Activated CD4-positive, alpha-beta T cell treated with anti-CD3 and anti-CD28 coated beads for 24 hours (primary cell): ENCODE results near the gene SPATA33.

Experiments
- DNase-seq, 2 donors: peaks; one replicate each; pipeline ENCODE4 v3.0.0-alpha.2; 2020; ENCODE audit warnings: low read depth in 2 of 2

The SPATA33 gene

DNA sequence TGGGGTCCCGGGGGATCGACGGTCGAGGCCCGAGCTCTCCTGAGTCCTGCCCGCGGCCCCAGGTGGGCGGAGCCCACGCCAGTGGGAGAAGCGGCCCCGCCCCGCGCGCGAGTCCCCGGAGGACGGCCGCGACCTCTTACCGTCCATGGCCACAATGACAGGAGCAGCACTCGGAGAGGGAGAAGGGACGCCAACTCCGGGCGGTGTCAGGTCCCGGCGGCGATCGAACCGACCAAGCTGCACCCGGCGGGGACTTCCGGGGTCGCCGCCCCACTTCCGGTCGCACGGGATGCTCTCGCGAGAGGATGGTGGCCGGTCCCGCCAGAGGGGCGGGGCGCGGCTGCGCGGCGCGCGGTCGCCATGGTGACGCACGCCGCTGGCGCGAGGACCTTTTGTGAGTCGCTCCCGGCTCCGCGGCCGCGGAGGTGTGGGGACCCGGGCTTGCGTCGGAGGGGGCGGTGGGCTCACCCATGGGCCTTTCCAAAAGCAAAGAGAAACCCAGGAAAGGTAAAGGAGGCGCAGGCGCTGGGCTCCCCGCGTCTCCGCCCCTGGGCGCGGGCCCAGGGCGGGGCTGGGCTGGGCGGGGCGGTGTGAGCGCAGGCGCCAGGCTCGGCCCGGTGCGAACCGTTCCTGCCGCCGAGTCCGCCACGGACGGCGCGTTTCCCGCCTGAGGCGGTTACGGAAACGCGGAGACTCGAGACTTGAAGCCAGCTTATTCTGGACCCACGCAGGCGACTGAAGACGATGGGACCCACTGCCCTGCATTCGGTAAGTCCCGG is at the start of gene SPATA33, which contains the start of gene CHMP1A:
SPATA33 (plus strand) TSS at position 395 of the 779 bp plus-strand sequence; CDS start at position 471, 76 bp downstream.
CHMP1A (minus strand) TSS at position 267 of the 779 bp plus-strand sequence; CDS start at position 147, 120 bp downstream.
- DNase-seq: peak; percentile 88 to 90

DNA sequence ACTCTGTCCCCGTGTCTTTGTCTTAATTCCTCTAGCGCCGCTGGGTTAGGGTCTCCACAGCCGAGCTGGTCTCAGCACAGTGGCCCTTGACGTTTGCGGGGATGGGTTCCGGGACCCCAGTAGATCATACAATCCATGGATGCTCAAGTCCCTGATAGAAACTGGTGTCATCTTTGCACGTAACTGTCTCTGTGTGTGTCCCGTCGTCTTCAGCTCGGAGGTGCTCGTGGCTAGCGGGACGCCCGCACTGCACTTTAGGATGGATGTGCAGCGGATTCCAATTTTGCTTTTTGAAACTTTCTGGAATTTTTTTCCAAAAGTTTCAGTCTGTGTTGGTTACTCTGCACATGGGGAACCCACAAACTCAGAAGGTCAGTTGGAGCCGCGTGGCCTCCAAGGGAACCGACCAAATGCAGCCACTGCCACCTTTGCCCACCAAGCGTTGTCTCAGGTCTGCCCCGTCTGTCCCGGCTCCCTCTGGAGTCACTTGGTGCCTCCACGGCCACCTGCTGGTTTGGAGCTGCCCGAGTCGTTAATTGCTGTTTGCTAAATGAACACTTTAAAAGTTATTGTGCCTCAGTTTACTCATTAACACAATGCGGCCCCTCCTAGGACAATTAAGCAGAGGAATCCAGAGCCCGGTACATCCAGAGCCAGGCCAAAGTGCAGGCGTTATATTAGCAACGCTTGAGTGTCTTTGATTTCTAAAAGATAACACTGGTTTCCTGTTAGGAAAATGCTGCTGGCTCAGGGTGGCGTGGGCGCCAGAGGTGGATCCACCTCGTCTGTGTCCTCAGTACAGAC is 49.5 kb upstream of the SPATA33 start:
- DNase-seq: no peak

DNA sequence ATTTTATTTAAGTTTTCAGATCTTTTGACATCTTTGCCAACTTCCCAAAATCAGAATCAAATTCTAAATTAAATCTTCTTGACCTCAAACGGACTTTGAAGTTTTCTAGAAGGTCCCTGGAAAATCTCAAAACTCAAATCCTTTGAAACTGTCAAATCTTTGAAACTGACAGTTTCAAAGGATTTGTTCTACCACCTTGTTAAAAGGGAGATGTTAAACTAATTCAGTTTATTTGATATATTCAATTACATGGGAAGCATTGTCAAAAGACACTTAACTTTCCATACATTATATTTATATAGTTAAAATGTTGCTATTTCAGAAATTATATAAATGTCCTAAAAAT is 47.6 kb upstream of the SPATA33 start:
- DNase-seq: no peak

DNA sequence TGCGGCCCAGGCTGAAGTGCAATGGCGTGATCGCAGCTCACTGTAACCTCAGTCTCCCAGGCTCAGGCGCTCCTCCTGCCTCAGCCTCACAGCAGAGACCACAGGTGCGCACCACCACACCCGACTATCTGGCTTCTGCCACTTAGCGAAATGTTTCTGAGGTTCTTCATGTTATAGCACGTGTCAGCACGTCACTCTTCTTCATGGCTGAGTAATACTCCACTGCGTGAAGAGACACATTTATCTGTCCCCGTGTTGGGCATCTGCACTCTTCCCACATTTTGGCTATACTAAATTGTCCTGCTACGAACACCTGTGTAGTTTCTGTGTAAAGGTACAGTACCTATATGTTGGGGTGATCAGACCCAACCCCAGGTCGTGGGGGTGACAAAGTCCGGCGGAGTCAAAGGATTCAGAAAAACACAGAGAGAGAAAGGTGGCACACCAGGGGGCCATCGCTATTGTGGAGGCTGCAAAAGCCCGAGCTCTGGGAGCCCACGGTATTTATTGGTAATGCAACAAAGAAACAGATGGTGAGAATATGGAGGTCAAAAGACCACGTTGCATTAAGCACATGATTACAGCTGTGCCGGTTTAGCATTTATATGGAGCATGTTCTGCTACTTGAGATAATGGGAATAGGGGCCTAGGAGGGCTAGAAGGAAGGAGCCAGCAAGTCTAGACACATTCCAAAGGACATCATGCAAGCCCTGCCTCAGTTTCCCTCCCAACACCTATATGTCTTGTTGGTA is 45.0 kb upstream of the SPATA33 start:
- no peak for DNase-seq

DNA sequence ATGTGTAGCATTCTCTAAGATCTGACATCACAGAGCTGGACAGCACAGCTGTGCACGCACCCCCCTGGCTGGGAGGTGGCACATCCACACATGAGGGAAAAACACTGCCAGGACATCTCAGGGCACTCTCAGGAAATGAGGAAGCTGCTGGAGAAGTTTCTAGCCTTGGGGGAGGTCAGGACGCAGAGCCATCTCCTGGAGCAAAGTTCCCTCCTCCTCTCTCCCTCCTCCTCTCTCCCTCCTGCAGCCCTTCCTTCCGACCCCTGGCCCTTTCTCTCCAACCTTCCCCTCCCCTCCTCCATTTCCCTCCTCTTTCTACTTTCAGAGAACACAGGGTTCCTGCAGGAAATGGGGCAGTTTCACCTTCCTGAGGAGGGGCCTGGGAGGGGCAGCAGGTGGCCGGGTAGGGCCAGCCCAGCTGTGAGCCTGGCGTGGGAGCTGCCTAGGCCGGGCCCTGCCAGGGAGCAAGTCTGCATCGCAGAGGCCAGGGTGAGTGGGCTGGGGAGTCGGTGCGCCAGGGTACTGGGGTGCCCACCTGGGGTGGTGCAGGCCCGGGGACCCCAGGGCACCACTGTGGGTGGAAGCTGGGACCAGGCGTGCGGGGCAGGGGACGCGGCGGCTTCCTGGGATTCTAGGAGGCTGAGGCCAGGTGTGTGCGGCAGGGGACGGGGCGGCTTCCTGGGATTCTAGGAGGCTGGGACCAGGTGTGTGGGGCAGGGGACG is 44.2 kb upstream of the SPATA33 start, which contains the start of gene DPEP1:
DPEP1 (plus strand) TSS at position 412 of the 723 bp plus-strand sequence. CDS start 16,769 bp downstream, outside the sequence.
- no peak for DNase-seq

DNA sequence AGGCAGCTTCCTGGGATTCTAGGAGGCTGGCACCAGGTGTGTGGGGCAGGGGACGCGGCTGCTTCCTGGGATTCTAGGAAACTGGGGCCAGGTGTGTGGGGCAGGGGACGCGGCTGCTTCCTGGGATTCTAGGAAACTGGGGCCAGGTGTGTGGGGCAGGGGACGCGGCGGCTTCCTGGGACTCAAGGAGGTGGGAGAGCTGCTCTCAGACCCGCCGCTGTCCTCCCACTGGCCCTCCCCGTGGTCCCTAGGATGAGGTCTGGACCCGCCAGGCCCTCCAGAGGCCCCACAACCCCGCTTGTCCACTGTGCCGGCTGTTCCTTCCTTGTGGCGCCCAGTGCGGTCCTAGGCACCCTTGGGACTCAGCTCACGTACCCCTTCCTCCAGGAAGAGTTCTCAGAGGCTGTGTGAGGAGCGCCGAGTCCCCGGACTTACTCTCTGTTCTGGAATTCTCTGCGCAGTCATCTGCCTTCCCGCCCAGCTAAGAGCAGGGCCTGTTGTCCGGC is 43.6 kb upstream of the SPATA33 start:
- DNase-seq: no peak

DNA sequence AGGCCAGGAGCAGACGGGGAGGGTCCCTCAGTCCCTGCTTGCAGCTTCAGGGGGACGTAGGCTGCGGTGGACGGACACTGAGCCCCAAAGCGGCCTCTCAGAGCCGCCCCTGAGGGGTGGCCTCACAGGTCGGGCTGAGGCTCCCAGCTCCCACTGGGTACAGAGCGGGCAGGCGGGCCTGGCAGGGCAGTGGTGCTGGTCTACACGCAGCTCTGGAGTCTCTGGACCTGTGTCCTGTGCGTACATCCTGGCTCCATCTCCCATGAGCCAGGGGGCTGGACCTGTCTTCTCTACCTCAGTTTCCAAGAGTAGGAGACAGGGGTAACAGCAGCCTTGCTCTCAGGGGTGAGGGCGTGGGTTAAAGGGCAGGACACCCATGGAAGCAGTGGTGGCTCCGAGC is 42.5 kb upstream of the SPATA33 start:
- DNase-seq: no peak

DNA sequence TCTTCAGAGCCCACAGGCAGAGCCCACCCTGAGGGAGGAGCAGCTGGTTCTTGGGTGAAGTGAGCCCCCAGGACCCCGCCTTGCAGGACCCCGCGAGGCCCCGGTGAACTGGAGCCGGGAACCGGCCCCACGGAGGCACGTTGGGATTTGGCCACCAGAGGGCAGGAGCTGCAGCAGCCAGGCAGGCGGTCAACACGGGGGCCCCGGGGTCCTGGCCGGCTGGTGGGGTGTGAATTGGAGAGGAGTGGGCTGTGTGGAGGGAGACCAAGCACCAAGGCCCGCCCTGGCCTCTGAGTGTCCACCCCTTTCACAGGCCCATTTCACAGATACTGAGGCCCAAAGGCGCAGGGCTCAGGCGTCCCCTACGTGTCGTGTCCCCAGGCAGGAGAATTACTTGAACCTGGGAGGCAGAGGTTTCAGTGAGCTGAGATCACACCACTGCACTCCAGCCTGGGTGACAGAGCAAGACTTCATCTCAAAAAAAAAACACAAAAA is 42.0 kb upstream of the SPATA33 start:
- peak in 1 of 2 donors; percentile 11 for DNase-seq

DNA sequence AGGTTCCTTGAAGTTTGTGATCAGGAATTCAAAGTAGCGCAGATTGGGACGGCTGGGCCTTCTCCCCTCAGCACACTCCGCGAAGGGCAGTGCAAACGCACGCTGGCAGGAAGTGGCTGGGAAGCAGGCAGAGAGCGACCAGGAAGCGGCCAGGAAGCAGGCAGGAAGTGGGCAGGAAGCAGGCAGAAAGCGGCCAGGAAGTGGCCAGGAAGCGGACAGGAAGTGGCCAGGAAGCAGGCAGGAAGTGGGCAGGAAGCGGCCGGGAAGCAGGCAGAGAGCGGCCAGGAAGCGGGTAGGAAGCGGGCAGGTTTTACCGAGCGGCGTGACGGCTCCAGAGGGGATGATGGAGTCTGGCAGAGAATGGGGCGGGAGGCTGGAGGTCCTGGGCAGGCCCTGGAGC is 41.0 kb upstream of the SPATA33 start:
- DNase-seq: no peak

DNA sequence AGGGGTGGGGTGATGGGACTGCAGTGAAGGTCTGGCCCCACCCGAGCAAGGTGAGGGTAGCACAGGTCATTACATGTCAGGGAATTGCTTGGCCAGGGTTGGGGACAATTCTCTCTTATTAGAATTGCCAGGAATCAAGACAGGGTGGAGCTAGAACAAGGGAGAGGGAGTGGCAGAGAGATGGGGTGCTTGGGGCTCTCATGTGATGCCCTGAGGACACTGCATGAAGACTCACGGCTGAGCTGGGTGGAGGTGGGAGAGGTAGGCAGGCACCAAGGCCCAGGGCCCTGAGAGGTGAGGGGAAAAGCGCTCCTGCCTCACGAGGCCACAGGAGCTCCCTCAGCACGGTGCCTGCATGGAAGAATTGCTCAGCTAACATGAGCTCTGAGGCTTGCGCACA is 40.6 kb upstream of the SPATA33 start:
- no peak for DNase-seq

DNA sequence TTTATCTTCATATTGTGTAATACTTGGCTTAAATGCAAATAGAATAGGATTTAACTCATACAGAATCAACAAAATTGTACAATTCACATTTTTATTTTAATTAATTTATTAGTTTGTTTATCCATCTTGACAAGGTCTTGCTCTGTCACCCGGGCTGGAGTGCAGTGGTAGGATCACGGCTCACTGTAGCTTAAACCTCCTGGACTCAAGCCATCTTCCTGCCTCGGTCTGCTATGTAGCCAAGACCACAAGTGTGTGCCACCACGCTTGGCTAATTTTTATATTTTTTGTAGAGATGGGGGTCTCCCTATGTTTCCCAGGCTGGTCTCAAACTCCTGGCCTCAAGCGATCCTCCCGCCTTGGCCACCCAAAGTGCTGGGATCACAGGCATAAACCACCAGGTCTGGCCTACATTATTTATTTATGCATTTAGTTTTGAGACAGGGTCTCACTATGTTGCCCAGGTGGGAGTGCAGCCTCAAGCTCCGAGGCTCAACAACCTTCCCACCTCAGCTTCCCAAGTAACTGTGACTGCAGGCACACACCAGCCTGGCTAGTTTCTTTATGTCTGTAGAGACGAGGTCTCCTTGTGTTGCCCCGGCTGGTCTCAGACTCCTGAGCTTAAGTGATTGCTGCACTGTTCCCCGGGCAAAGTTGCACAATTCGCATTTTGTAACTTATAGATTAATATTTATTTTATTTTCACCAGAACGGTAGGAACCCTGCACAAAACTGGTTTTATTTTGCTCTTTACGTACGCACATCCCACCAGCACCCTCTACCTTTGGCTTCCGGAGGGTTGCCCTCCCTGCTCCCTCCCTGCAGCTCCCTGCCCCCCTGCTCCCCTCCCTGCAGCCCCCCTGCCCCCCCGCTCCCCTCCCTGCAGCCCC is 39.3 kb upstream of the SPATA33 start:
- DNase-seq: no peak

DNA sequence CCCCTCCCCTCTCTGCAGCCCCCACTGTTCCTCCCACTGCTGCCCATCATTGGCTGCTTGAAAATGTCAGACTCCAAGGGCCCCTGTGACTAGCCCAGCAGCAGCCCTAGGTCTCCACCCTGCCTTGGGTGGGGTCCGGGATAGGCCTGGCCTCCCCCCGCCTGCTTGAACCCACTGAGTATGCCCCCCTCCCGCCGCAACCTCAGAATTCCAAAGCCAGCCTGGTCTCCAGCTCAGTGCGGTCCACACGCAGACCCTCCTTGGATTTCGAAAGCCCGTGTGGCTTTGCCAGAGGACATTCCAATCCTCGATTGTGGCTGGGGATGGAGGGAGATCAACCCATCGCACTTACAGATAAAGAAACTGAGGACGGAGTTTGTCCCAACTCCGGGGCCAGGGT is 37.8 kb upstream of the SPATA33 start:
- DNase-seq: no peak

DNA sequence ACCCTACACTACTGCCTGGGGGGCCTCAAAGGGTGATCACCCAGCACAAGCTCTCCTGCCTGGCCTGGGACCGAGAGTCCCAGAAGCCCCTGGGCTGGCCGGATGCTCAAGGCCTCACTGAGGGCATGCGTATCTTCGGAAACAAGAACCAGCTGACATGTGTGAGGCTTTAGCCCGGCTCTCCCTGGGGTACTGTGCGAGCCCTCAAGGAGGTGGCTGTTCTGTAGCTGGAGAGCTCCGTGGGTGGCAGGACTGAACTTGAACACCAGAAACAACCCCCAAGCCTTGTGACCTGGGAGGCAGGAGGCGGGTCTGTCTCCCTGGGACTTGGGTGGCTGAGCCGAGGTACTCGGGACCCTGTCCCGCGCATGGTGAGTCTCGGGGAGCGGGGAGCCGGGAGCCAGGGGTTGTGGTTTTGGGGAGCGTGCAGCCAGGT is 37.2 kb upstream of the SPATA33 start:
- no peak for DNase-seq

DNA sequence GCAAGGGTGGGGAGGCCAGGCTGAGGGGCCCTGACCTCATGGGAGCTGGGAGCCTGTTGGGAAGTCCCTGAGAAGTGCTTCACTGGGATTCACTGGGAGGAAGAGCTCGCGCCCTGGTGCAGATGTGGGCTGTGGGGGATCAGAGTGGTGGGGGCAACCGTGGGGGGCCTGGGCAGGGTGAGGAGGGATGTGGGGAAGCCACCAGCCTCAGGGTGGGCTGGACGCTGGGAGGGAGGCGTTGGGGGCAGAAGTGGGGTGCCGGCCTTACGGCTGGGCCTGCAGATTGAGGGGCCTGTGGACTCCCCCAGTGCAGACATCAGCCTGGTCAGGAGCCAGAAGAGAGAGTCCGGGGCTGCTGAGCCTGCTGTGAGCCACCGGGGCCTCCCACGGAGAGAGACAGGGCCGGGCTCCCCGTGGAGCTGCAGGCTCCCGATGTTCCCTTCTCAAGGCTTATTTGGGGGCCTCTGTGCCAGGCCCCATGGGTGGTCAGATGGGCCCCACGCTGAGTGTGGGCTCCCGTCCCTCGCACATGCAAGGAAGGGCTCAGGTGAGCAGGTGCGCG is 36.4 kb upstream of the SPATA33 start:
- DNase-seq: no peak

DNA sequence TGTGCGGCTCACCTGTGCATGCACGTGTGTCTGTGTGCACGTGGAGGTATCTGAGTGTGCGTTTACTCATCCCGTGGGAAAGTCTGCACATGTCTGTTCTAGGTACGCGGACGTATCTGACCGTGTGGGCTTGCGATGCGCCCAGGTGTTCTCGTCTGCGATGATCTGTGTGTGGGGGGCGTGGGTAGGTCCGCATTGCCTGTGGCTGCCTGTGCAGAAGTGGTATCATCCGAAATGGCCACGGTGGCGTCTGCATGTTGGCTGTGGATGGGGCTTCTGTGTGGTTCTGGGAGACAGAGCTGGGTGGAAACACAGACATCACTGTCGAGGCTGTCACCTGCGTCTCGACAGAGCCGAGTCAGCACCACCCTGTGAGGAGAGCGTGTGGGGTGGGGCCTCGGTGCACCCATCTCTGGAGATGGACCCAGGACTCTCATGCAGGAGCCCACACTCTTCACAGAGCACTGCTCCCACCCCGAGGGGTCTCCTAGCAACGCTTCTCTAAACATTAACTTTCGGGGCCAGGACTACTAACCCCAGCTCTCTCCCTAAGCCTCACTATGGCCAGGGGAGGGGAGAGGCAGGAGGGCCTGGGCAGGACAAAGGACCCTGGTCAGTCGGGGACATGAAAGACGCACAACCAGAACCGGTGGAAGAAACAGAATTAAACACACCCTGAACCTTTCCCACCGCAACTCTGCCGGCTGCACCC is 35.8 kb upstream of the SPATA33 start:
- no peak for DNase-seq

DNA sequence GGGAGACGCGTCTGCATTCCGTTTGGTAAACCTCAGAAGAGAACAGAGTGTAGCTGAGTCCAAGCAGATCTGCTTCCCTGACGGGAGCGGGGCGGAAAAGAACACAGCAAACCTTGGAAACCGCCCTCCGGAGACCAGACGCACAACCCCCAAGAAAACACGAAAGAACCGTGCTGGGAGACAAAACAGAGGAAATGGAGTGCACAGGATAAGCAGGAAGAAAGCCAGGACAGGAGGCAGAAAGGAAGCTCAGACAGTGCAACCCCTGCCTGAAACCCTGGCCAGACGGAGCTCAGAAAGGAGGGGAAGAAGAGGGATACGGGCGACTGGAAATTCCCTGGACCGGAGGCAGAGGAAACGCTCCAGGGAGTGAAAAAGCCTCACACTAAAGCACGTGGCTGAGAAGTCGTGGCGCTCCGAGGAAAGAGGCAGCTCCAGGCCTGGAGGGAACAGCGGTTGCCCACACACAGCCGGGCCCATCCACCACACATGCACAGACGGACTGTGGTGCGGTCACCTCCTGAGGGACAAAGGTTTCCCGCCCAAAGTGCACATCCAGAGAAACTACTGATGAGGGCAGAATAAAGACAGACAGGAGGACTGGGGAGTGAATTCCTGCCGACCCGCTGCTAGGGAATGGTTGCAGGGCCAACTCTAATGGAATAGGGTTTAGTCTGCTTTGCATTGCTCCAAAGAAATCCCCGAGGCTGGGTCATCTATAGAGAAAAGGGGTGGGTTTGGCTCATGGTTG is 34.0 kb upstream of the SPATA33 start:
- DNase-seq: no peak

DNA sequence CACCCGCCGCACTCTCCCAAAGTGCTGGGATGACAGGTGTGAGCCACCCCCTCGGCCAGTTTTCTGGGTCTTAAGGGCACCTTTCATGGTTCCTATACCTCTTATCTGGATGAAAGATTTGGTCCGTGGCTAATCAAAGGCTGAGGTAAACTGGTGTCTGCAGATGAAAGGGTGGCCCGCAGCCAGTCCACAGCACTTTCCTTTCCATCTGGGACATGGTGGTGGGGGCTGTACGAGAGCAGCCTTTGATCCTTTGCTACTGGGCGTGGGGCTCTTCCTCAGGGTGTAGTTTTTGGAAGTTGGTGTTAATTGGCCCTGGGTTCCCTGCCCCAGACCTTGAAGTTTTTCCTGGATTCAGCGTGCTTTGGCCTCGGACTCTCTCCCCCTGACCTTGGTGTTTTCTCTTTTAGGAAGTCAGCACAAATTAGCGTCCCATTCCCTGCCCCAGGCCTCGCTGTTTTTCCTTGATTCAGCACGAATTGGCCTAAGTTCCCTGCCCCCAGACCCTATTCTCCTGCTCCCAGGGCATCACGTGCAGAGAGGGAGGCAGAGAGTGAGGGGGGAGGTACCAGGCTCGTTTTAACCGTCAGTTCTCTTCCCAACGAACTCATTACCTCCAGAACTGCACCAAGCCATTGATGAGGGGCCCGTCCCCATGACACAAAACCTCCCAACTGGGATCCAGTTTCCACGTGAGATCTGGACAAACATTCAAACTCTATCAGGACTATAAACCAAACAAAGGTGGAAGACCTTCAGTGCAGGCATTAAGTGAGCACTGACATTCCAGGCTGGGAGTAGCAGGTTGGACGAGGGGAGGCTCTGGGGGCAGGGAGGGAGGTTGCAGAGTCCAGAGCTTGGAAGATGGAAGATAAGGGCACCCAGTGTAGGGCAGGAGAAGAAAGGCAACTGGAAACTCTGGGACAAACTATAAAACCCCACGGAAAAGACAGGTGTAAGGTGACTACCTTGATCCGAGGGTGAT is 32.6 kb upstream of the SPATA33 start:
- no peak for DNase-seq
